Testis (tissue), 2 donors: ENCODE results near the gene PSENEN.

Experiments
- POLR2A ChIP-seq: fragments of 450-650 bp; IDR thresholded peaks from one replicate; pipeline ENCODE4 v1.6.1; 2017; ENCODE audit warnings: antibody characterized with exemption, mild to moderate bottlenecking, moderate library complexity
- TF ChIP-seq, protein P1 (sequence below), 3 experiments: fragments of 450-650 bp in 2 of 3; fragments of 200-600 bp in 1 of 3; sonication (generic) in 1 of 3; IDR thresholded peaks; one replicate each; pipeline ENCODE4 v1.5.1; 2016 to 2019; ENCODE audit warnings: antibody characterized with exemption in 3 of 3, mild to moderate bottlenecking in 2 of 3, moderate library complexity in 1 of 3

DNA sequence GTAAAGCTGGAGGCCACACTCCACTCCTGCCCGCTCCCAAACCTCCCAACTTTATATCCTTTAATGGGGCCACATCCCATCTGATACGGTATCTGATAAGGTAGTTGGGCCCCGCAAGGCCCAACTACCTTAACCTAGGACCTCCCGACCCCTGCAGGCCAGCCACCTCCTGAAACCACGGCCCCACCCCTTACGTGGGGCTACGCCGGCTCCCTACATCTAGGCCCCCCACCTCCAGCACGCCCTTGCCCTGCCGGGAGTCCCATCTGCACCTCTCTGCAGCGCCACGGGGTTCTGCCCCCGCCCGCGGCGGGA lies 5.4 kb upstream of the PSENEN start:
- TF ChIP-seq, protein P1, sequence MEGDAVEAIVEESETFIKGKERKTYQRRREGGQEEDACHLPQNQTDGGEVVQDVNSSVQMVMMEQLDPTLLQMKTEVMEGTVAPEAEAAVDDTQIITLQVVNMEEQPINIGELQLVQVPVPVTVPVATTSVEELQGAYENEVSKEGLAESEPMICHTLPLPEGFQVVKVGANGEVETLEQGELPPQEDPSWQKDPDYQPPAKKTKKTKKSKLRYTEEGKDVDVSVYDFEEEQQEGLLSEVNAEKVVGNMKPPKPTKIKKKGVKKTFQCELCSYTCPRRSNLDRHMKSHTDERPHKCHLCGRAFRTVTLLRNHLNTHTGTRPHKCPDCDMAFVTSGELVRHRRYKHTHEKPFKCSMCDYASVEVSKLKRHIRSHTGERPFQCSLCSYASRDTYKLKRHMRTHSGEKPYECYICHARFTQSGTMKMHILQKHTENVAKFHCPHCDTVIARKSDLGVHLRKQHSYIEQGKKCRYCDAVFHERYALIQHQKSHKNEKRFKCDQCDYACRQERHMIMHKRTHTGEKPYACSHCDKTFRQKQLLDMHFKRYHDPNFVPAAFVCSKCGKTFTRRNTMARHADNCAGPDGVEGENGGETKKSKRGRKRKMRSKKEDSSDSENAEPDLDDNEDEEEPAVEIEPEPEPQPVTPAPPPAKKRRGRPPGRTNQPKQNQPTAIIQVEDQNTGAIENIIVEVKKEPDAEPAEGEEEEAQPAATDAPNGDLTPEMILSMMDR (IDR thresholded peaks at IDR 0.05), result no peak
- no peak for TF ChIP-seq POLR2A
